HepG2 (cell line): ENCODE data around the gene RERE. TPM values are rescaled to one million over a fixed set of nuclear protein-coding genes. Genes with fewer than 3 reads are reported as not detected.

Experiments
- ARID4A ChIP-seq: sonication (generic); formaldehyde crosslinking; IDR thresholded peaks from 2 replicates; pipeline ENCODE4 v1.5.0; 2020; ENCODE audit warnings: mild to moderate bottlenecking, missing genetic modification reagents, borderline replicate concordance
- ASH2L ChIP-seq: fragments of 300-600, 200-600 bp; sonication (generic); IDR thresholded peaks from 2 replicates; pipeline ENCODE4 v1.7.0; 2017; ENCODE audit warnings: low read depth, mild to moderate bottlenecking, moderate library complexity, mixed read lengths, low read length; ENCODE audit not compliant: insufficient read length
- DNMT1 ChIP-seq: sonication (generic); formaldehyde crosslinking; IDR thresholded peaks from 2 replicates; pipeline ENCODE4 v1.5.1; 2020; ENCODE audit warnings: mild to moderate bottlenecking, missing genetic modification reagents
- KDM4B ChIP-seq: sonication (generic); formaldehyde crosslinking; IDR thresholded peaks from 2 replicates; pipeline ENCODE4 v1.4.0; 2020; ENCODE audit warnings: missing genetic modification reagents
- MIER2 ChIP-seq: IDR thresholded peaks from 2 replicates; pipeline ENCODE4 v1.6.1; 2016; ENCODE audit warnings: missing biosample characterization, missing genetic modification reagents
- NR1H2 ChIP-seq: sonication (generic); formaldehyde crosslinking; IDR thresholded peaks from 2 replicates; pipeline ENCODE4 v1.8.1; 2022; ENCODE audit warnings: low read depth, missing genetic modification reagents, borderline replicate concordance
- PAXIP1 ChIP-seq: sonication (generic); formaldehyde crosslinking; conservative IDR thresholded peaks from 2 replicates; pipeline ENCODE4 v1.4.0; 2020; ENCODE audit warnings: mild to moderate bottlenecking, missing genetic modification reagents, moderate library complexity
- REPIN1 ChIP-seq: sonication (generic); formaldehyde crosslinking; IDR thresholded peaks from 2 replicates; pipeline ENCODE4 v1.8.0; 2022; ENCODE audit warnings: missing genetic modification reagents, low read depth, mild to moderate bottlenecking, borderline replicate concordance
- TGIF2 ChIP-seq: IDR thresholded peaks from 2 replicates; pipeline ENCODE4 v1.6.1; 2016; ENCODE audit warnings: control low read depth, missing compliant biosample characterization
- ZNF329 ChIP-seq: sonication (generic); formaldehyde crosslinking; IDR thresholded peaks from 2 replicates; pipeline ENCODE4 v1.9.0; 2021; ENCODE audit warnings: low read depth, mild to moderate bottlenecking, missing genetic modification reagents
- ZNF331 ChIP-seq: sonication (generic); formaldehyde crosslinking; IDR thresholded peaks from 2 replicates; pipeline ENCODE4 v1.4.0; 2020; ENCODE audit warnings: missing genetic modification reagents
- ZNF512B ChIP-seq: sonication (generic); formaldehyde crosslinking; IDR thresholded peaks from 2 replicates; pipeline ENCODE4 v1.5.1; 2020; ENCODE audit warnings: missing genetic modification reagents, mild to moderate bottlenecking, borderline replicate concordance
- ZNF574 ChIP-seq: sonication (generic); formaldehyde crosslinking; IDR thresholded peaks from 2 replicates; pipeline ENCODE4 v1.4.0; 2020; ENCODE audit warnings: missing genetic modification reagents
- ZNF577 ChIP-seq: sonication (generic); formaldehyde crosslinking; IDR thresholded peaks from 2 replicates; pipeline ENCODE4 v1.4.0; 2020; ENCODE audit warnings: mild to moderate bottlenecking, low read depth, missing genetic modification reagents, borderline replicate concordance
- ZSCAN9 ChIP-seq: IDR thresholded peaks from 2 replicates; pipeline ENCODE4 v1.6.1; 2016; ENCODE audit warnings: borderline replicate concordance
- polyA plus RNA-seq, 8 experiments: library from polyadenylated mRNA; depleted of rRNA in 3 of 8; stranded (reverse) in 7 of 8; unstranded in 1 of 8; fragments of >200 nt; fragmentation: Illumina TruSeq in 4 of 8; extraction: Trizol in 4 of 8; gene quantifications; 2 replicates each; pipeline versions ENCODE4 v1.2.1 to v1.2.3, GENCODE V29; 2011 to 2016; ENCODE audit warnings: low read depth in 4 of 8, missing spikeins in 1 of 8, mixed read lengths in 1 of 8; ENCODE audit not compliant: insufficient read depth in 1 of 8
- total RNA-seq, 5 experiments: library from RNA; depleted of rRNA; stranded (reverse); fragments of >200 nt; fragmentation: Illumina TruSeq; extraction: Trizol; gene quantifications; 2 replicates each; pipeline ENCODE4 v1.2.3, GENCODE V29; 2016; ENCODE audit warnings: low read depth in 1 of 5

RERE gene
- total and polyA plus RNA-seq, 2 of the 13 experiments (the other 11 are each of a cell fraction or from before 2014, with no cell fraction given) = 18.3 to 21.9 TPM

GRCh38 chr1:8701794-8702471 is 115.5 kb downstream of the RERE start (continued):
- TF ChIP-seq ZNF512B (CRISPR knock-in tag) = no peak
- peak; percentile 26; the same call in 1 of the 2 replicates for TF ChIP-seq ARID4A (CRISPR knock-in tag)
- TF ChIP-seq ZNF574 (CRISPR knock-in tag) = no peak
- TF ChIP-seq NR1H2 (CRISPR knock-in tag) = no peak
- TF ChIP-seq KDM4B (CRISPR knock-in tag) = no peak
- TF ChIP-seq REPIN1 (CRISPR knock-in tag) = no peak
- TF ChIP-seq ZSCAN9 (CRISPR knock-in tag) = 0 out of 2 replicates have a peak, but pooled peaks have one; percentile 55
- 0 out of 2 replicates have a peak, but pooled peaks have one; percentile 23 for TF ChIP-seq PAXIP1 (CRISPR knock-in tag)
- no peak for TF ChIP-seq ZNF577 (CRISPR knock-in tag)
- no peak for TF ChIP-seq DNMT1 (CRISPR knock-in tag)
- TF ChIP-seq ZNF329 (CRISPR knock-in tag) = no peak
- no peak for TF ChIP-seq MIER2 (CRISPR knock-in tag)
- TF ChIP-seq ZNF331 = no peak
- peak; percentile 59 for TF ChIP-seq ASH2L
- TF ChIP-seq TGIF2 (CRISPR knock-in tag) = 0 out of 2 replicates have a peak, but pooled peaks have one; percentile 21
